GM18951 (cell line): ENCODE results near the gene SIAE.
"Not testable (repeated sequence)": the region's sequence is repeated elsewhere in the genome, so short reads cannot be mapped to it uniquely, and the experiment has no call there.

Experiments
- POLR2A ChIP-seq: IDR thresholded peaks from 4 replicates; pipeline ENCODE4 v1.6.1; 2011; ENCODE audit warnings: mild to moderate bottlenecking; ENCODE audit not compliant: insufficient read length, insufficient read depth; ENCODE audit errors: extremely low read depth
- in situ Hi-C: fragments of 300-500 bp; cut with MboI; formaldehyde crosslinking; loops from one replicate; pipeline ENCODE4 v1.12.0; 2022; ENCODE audit warnings: low sequenced_read_pairs, mixed read lengths, inconsistent platforms; ENCODE audit not compliant: unreplicated experiment

The SIAE gene

DNA sequence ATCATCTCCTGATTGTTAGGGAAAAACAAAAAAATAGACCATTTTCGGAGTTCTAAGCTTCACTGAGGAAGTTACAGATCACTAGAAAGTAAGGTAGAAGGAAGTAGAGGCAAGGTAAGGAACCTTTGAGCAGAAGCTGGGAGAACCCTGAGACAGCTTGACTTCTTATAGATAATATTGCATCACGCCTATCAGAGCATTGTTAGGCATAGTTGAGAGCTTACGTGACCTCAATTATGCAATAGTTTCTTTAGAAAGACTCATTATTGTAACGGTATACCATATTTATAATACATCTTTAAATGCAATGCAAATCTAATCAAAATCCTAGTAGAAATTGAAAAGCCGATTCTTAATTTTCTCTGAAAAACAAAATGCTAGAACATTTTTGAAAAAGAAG lies 46.0 kb downstream of the SIAE start:
- TF ChIP-seq POLR2A = no peak
- in situ Hi-C loops = no loop called here

- no peak for TF ChIP-seq POLR2A
- in situ Hi-C loops = no loop called here
Measured at GRCh38 chr11:124625504-124626168, 47.9 kb downstream of the SIAE start.

DNA sequence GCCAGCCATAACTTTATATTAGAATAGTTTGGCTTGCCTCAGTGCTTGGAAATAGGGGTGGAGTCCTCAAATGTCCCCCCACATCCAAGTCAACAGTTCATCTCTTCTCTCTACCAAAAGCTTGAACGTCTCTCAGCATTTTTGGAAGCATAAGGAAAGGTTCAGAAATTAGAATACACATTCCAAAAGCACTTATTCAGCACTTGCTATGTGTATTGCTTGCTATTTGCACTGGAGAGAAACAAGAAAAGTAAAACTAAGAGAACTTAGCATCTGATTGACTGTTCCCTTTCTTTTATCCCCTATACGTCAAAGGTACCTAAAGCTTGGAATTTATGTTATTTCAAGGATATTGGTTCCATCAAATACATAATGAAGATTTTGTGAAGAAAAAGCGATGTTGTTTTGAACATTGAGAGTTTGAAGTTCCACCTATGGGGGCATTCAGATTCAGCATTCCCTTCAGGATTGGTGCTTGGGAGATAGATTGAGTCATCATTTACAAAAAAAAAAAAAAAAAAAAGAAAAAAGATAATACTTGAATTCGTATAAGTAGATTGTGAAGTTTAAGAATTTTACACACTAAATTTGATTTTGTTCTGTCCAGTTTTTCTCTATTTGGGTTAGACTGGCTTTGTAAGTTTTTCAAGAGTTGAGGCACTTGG lies 49.5 kb downstream of the SIAE start:
- TF ChIP-seq POLR2A = no peak
- in situ Hi-C loops = no loop called here

DNA sequence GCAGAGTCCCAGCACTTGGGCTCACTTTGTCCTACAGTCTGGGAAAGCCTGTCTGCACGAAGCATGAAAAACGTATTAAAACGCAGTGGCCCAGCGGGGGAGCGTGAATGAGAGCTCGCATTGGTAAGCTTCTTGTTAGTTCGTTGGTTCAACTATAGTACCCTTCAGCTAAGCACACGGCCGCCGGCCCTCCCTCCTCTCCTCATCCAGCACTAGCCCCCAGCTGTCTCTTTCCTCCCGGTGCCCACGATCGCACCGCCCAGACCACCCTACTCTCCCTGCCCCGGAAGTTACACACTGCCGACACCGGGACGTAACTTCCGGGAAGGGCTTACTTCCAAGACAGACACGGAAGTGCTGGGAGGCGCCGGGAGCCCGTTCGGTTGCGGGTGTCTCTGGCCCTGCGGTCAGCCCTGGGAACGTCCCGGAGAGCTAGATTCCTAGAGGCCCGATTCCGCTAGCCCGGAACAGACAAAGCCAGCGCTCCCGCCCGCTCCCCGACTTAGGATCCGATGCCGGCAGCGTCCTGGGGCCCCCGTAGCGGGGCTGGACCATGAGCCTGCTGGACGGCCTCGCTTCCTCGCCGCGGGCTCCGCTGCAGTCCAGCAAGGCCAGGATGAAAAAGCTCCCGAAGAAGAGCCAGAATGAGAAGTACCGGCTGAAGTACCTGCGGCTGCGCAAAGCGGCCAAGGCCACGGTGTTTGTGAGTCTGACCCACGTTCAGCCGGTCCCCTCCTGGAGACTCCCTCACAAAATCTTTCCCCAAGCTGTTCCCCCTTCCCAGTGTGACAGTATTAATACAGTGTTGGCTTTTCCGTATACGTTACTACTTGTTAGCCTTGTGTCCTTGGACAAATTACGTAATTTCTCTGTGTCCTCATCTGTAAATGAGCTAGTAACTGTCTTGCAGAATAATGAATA lies 50.7 kb downstream of the SIAE start, which contains the start of gene TBRG1:
TBRG1 (plus strand) TSS at position 334 of the 921 bp plus-strand sequence; CDS start at position 554, 220 bp downstream.
- peak; percentile 97 for TF ChIP-seq POLR2A
- in situ Hi-C loops = no loop called here

- no peak for TF ChIP-seq POLR2A
- in situ Hi-C loops = no loop called here
Measured at GRCh38 chr11:124618863-124619262, 54.7 kb downstream of the SIAE start.

- no peak for TF ChIP-seq POLR2A
- in situ Hi-C loops = no loop called here
Measured at GRCh38 chr11:124612567-124613246, 60.8 kb downstream of the SIAE start.

- in situ Hi-C loops = no loop called here
Measured at GRCh38 chr11:124612045-124612444, 61.5 kb downstream of the SIAE start.

GRCh38 chr11:124611064-124611463 lies 62.5 kb downstream of the SIAE start, which contains the start of gene PANX3:
Gene PANX3, plus strand, starts transcription at chr11:124611428. Its CDS starts 129 bp downstream, at chr11:124611557.
- in situ Hi-C loops = no loop called here
- no peak for TF ChIP-seq POLR2A

More at GRCh38 chr11:124612045-124612444, 61.5 kb downstream of the SIAE start:
- no peak for TF ChIP-seq POLR2A

GRCh38 chr11:124610295-124610694 lies 63.2 kb downstream of the SIAE start:
- no peak for TF ChIP-seq POLR2A
- in situ Hi-C loops = no loop called here

DNA sequence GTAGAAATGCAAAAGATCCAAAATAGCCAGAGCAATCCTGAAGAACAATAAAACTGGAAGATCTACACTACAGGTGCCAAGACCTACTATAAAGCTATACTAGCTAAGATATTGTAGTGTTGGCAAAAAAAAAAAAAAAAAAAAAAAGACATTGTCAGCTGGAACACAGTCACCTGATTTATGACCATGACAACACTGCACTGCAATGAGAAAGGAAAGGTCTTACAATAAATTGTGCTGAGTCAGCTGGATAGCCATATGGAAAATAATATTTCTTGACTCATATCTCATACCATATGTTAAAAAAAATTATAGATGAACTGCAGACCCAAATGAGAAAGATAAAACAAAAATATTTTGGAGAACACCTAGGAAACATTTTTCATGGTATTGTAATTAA lies 65.4 kb downstream of the SIAE start:
- in situ Hi-C loops = no loop called here
- TF ChIP-seq POLR2A = no peak

DNA sequence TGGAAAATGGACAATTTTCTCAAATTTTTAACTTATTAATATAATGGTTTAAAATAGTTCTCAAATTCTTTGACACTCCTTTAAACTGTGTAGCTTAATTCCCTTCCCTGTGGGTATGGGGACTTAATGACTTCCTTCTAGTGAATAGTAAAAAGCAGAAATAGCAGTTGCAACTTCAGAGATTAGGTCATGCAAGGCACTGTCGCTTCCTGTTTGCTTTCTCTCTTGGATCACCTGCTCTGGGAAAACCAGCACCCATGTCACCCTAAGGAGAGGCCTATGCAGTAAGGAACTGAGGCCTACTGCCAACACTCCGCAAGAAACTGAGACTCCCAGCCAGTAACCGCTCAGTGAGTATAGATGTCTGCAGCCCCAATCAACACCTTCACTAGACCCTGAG lies 67.8 kb downstream of the SIAE start:
- no peak for TF ChIP-seq POLR2A
- in situ Hi-C loops = no loop called here

DNA sequence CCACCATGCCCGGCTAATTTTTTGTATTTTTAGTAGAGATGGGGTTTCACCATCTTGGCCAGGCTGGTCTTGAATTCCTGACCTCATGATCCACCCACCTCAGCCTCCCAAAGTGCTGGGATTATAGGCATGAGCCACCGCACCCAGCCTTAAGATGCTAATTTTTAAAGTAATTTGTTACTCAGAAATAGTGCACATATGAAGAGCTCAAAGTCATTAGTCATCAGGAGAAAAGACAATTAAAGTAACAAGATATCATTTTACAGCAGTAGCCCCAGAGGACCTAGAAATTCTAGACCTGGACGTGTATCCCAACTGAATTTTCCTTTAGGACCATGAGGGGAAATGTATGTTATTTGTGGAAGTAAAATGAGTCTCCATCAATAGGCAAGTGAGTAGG lies 70.8 kb downstream of the SIAE start:
- in situ Hi-C loops = not testable (repeated sequence)

- in situ Hi-C loops = no loop called here
- TF ChIP-seq POLR2A = no peak
Measured at GRCh38 chr11:124602193-124602592, 71.3 kb downstream of the SIAE start.
